Fibroblast of the aortic adventitia (primary cell): Measurements from ENCODE around the gene ANKRD27. TPM values are rescaled to one million over a fixed set of nuclear protein-coding genes. Genes with fewer than 3 reads are reported as not detected.

Experiments used
- DNase-seq: peaks from one replicate; pipeline ENCODE4 v3.0.0-alpha.2; 2010; ENCODE audit warnings: low read depth
- H3K4me3 ChIP-seq: 2 replicates; pipeline ENCODE4 v1.5.1; 2011; ENCODE audit warnings: low read depth, mild to moderate bottlenecking, control low read depth, low read length, moderate library complexity
- CTCF ChIP-seq: IDR thresholded peaks from 2 replicates; pipeline ENCODE4 v1.5.1; 2011; ENCODE audit warnings: mild to moderate bottlenecking, low read length, control low read depth, inconsistent platforms; ENCODE audit not compliant: insufficient read depth
- total RNA-seq: library from RNA; depleted of rRNA; stranded (reverse); fragments of >200 nt; gene quantifications from 2 replicates; pipeline ENCODE4 v1.2.3, GENCODE V29; 2012; ENCODE audit warnings: low replicate concordance

ANKRD27 gene
- total RNA-seq, 1 donor: 29.0 TPM

GRCh38 chr19:32651729-32652140 is 23.2 kb downstream of the ANKRD27 start:
- DNase-seq: no peak
- no peak overlapping the region for H3K4me3 ChIP-seq
- no peak for TF ChIP-seq CTCF

DNA sequence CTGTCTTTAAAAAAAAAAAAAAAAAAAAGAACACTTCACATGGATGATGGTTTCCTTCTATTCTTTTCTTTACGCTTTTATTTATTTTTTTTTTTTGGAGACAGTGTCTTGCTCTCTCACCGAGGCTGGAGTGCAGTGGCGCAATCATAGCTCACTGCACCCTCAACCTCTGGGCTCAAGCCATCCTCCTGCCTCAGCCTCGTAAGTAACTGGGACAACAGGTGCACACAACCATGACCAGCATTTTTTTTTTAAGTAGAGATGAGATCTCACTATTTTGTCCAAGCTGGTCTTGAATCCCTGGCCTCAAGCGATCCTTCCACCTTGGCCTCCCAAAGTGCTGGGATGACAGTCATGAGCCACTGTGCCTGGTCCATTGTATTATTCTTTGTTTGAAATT is 24.3 kb downstream of the ANKRD27 start:
- DNase-seq: no peak
- TF ChIP-seq CTCF: no peak
- no peak overlapping the region for H3K4me3 ChIP-seq

GRCh38 chr19:32649751-32650150 is 25.2 kb downstream of the ANKRD27 start:
- DNase-seq: no peak
- no peak overlapping the region for H3K4me3 ChIP-seq
- TF ChIP-seq CTCF: no peak

- TF ChIP-seq CTCF: no peak
- DNase-seq: no peak
- H3K4me3 ChIP-seq: no peak overlapping the region
Measured at GRCh38 chr19:32647361-32647760, 27.6 kb downstream of the ANKRD27 start.

DNA sequence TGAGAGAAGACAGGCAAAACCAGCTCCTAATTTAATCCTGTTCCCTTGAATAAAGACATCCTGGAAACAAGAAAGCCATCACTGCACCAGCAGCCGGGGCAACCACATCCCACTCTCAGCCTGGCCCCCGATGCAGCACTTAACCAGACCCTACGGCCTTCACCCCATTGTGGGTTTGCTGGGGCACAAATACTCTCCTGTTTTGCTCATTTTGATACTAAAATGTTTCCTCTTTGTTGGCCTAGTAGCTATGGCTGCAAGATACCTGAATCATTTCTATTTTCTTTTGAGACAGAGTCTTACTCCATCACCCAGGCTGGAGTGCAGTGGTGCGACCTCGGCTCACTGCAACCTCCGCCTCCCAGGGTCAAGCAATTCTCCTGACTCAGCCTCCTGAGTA is 28.4 kb downstream of the ANKRD27 start:
- no peak overlapping the region for H3K4me3 ChIP-seq
- no peak for DNase-seq
- TF ChIP-seq CTCF: no peak

GRCh38 chr19:32642771-32643170 is 32.2 kb downstream of the ANKRD27 start:
- no peak for TF ChIP-seq CTCF
- H3K4me3 ChIP-seq: no peak overlapping the region
- no peak for DNase-seq

DNA sequence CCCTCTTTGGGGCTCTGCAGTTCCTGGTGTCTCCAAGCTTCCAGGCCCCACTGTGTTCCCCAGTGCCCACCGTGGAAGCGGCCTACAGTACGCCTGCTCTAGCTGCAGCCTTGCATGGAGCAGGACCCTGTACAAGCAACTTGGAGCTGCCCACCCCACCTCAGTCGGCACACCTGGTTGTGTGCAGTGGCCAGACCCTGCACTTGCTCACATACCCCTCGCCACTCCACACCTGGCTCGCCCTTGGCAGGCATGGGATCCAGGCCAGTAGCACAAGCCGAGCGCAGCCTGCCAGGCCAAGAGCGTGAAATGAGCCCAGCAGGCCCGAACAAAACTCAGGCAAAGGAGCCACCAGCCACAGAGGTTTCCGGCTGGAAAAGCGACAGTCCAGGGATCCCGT is 36.4 kb downstream of the ANKRD27 start:
- DNase-seq: no peak
- H3K4me3 ChIP-seq: no peak overlapping the region
- no peak for TF ChIP-seq CTCF
